HUES48 (cell line): ENCODE results near the gene PNPLA7.
"Not testable (repeated sequence)": the region's sequence is repeated elsewhere in the genome, so short reads cannot be mapped to it uniquely, and the experiment has no call there.

ENCODE experiments used
- H3K27ac ChIP-seq: one replicate; pipeline ENCODE4 v1.7.0; 2013; ENCODE audit warnings: low read depth, low read length, inconsistent platforms
- H3K27me3 ChIP-seq: 2 replicates; pipeline ENCODE4 v1.6.1; 2013; ENCODE audit warnings: mild to moderate bottlenecking, low read length; ENCODE audit not compliant: control insufficient read depth, insufficient read depth
- H3K36me3 ChIP-seq: 2 replicates; pipeline ENCODE4 v1.6.1; 2013; ENCODE audit warnings: low read length; ENCODE audit not compliant: control insufficient read depth, insufficient read depth
- H3K4me1 ChIP-seq: 2 replicates; pipeline ENCODE4 v1.6.1; 2013; ENCODE audit warnings: mild to moderate bottlenecking, low read length; ENCODE audit not compliant: control insufficient read depth, insufficient read depth
- H3K4me3 ChIP-seq: 2 replicates; pipeline ENCODE4 v1.5.1; 2013; ENCODE audit warnings: mild to moderate bottlenecking, low read depth, low read length
- H3K9ac ChIP-seq: 2 replicates; pipeline ENCODE4 v1.6.1; 2013; ENCODE audit warnings: mild to moderate bottlenecking, low read depth, low read length, moderate library complexity
- H3K9me3 ChIP-seq: 2 replicates; pipeline ENCODE4 v1.6.1; 2013; ENCODE audit warnings: low read length; ENCODE audit not compliant: control insufficient read depth, insufficient read depth

Gene PNPLA7

DNA sequence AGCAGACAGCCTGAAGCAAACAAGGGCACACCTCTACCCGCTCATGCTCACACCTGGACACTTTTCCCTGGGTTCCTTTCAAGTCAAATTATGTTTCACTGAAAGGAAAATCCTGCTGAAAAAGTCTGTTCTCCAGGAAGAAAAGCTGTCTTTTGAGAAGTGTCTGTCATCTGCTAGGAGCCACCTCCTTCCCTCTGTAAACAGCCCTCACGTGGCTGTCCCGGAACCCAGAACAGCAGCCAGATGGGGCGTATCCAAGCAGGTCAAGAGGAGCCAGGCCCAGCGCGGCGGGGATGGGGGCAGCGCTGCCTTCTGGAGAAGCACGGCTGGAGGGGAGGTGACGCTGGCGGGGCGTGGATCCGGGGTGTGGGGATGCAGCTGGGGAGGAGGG, at the start of gene PNPLA7:
TSS of gene PNPLA7 (minus strand) at position 172 of the 391 bp plus-strand sequence. CDS start 205 bp downstream, outside the sequence.
- Histone ChIP-seq H3K9me3 (no peaks in the 10 kb centered on the region), H3K9ac (no peak within 1 kb of the TSS), H3K36me3 (peaks cover 10% of the 10 kb centered on the region), H3K27ac (no peak within 1 kb of the TSS), H3K4me1 (no peaks in the 10 kb centered on the region), H3K4me3 (peak within 1 kb of the TSS; percentile 66), H3K27me3 (no peaks in the 10 kb centered on the region)

DNA sequence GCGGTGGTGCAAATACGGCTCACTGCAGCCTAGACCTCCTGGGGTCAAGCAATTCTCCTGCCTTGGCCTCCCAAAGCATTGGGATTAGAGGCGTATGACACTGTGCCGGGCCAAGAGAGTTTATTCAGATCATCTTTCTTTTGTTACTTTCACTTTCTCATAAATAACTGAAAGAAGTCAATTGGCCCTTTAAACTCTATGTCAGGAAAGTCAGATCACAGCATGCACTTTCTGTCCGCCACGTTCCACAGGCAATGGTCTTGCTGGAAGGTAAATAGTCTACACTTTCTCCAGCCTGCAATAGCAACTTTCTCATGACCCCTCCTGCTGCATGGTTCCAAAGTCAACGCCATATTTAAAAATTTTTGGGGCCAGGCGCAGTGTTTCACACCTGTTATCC, 48.7 kb upstream of the PNPLA7 start:
- H3K27me3 ChIP-seq, result 0 out of 2 replicates have a peak, but pooled peaks cover 2% of the 10 kb centered on the region
- H3K9ac ChIP-seq, result no peak overlapping the region
- H3K4me3 ChIP-seq, result no peak overlapping the region

GRCh38 chr9:137596577-137596976, 46.4 kb upstream of the PNPLA7 start:
- H3K36me3 ChIP-seq, H3K27ac ChIP-seq, H3K9me3 ChIP-seq, H3K4me3 ChIP-seq, H3K9ac ChIP-seq, H3K4me1 ChIP-seq, H3K27me3 ChIP-seq: not testable (repeated sequence)

More for the DNA sequence above, 48.7 kb upstream of the PNPLA7 start:
- no peaks in the 10 kb centered on the region for H3K9me3 ChIP-seq
- H3K27ac ChIP-seq, result no peak overlapping the region
- H3K4me1 ChIP-seq, result no peaks in the 10 kb centered on the region
- H3K36me3 ChIP-seq, result no peaks in the 10 kb centered on the region

GRCh38 chr9:137593176-137593575, 43.0 kb upstream of the PNPLA7 start:
- Histone ChIP-seq H3K27ac (no peak overlapping the region), H3K4me3 (no peak overlapping the region), H3K4me1 (0 out of 2 replicates have a peak, but pooled peaks cover 6% of the 10 kb centered on the region), H3K36me3 (peaks cover 9% of the 10 kb centered on the region), H3K27me3 (no peaks in the 10 kb centered on the region), H3K9me3 (no peaks in the 10 kb centered on the region), H3K9ac (no peak overlapping the region)

DNA sequence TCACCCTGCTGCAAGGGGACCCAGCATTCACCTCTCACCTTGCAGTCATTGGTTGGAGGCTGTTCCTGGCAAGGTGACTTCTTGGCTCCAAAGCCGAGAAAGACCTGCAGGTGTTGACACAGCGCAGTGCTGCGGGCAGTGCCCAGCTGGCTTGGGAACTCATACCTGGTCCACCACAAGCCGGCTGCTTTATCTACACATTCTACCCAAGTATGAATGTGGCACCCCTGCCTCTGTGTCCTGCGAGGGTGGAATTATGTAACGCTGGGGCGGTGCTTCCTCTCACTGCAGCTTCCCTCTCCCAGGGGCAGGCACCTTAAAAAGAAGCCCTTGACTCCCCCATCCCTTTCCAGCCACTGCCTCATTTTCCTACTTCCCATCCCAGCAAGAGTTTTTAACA, 42.6 kb upstream of the PNPLA7 start:
- H3K4me3 ChIP-seq, result no peak overlapping the region
- H3K27ac ChIP-seq, result no peak overlapping the region
- H3K27me3 ChIP-seq, result no peaks in the 10 kb centered on the region
- H3K9me3 ChIP-seq, result no peaks in the 10 kb centered on the region
- H3K36me3 ChIP-seq, result peaks cover 13% of the 10 kb centered on the region
- 0 out of 2 replicates have a peak, but pooled peaks cover 6% of the 10 kb centered on the region for H3K4me1 ChIP-seq
- H3K9ac ChIP-seq, result no peak overlapping the region

- no peaks in the 10 kb centered on the region for H3K9me3 ChIP-seq
- H3K4me1 ChIP-seq, result 0 out of 2 replicates have a peak, but pooled peaks cover 6% of the 10 kb centered on the region
- no peaks in the 10 kb centered on the region for H3K27me3 ChIP-seq
- H3K9ac ChIP-seq, result peak within 1 kb of the TSS; percentile 73
- peak within 1 kb of the TSS; percentile 91 for H3K4me3 ChIP-seq
- H3K36me3 ChIP-seq, result peaks cover 34% of the 10 kb centered on the region
- H3K27ac ChIP-seq, result no peak within 1 kb of the TSS
These were observed 40.5 kb upstream of the PNPLA7 start, which contains the start of gene ZMYND19 for GRCh38 chr9:137590469-137591383. Gene ZMYND19 (minus strand): TSS chr9:137590512. CDS start chr9:137590263, 249 bp downstream.

GRCh38 chr9:137590123-137590468, 39.9 kb upstream of the PNPLA7 start:
- H3K36me3 ChIP-seq, result peaks cover 39% of the 10 kb centered on the region
- H3K9me3 ChIP-seq, result no peaks in the 10 kb centered on the region
- peak overlapping the region; percentile 67; the same call in 1 of the 2 replicates for H3K4me3 ChIP-seq
- 0 out of 2 replicates have a peak, but pooled peaks cover 6% of the 10 kb centered on the region for H3K4me1 ChIP-seq
- no peak overlapping the region for H3K27ac ChIP-seq
- H3K27me3 ChIP-seq, result no peaks in the 10 kb centered on the region
- H3K9ac ChIP-seq, result no peak overlapping the region; the same call in 1 of the 2 replicates

DNA sequence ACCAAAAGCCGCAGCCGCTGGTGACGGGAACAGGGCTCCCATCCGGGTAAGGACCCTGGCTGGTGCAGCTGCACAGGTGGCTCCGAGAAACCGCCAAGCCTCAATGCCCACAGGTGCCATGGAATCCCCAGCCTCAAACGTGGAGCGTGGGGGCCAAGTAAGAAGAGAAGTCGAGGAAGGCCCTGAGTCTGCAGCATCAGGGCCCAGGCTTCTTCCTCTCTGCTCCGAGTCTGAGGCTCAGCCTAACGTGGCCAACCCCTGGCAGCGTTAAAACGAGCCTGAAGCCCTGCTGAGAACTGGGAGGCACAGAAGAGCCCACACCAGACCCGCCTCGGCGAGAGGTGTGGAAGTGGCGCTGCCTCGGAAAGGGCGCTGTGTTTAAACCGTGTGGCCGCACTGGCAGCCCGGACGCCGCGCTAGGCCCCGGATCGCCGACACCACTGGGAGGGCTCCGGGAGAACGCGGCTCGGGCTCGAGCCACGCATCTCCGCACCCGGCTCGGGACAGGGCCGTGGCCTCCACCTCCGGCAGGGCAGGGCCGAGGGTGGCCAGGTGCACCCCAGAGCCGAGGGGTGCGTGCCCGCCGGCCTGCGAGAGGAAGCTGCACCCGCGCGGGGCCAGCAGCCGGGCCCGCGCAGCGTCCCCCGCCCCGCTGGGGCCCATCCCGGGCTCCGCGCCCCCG, 39.4 kb upstream of the PNPLA7 start:
- peaks cover 42% of the 10 kb centered on the region for H3K36me3 ChIP-seq
- no peak overlapping the region for H3K27ac ChIP-seq
- peak overlapping the region; percentile 67 for H3K4me3 ChIP-seq
- peak overlapping the region; percentile 66; the same call in 1 of the 2 replicates for H3K9ac ChIP-seq
- H3K9me3 ChIP-seq, result no peaks in the 10 kb centered on the region
- H3K4me1 ChIP-seq, result 0 out of 2 replicates have a peak, but pooled peaks cover 6% of the 10 kb centered on the region
- no peaks in the 10 kb centered on the region for H3K27me3 ChIP-seq

- Histone ChIP-seq H3K9me3 (no peaks in the 10 kb centered on the region), H3K36me3 (peaks cover 49% of the 10 kb centered on the region), H3K4me1 (0 out of 2 replicates have a peak, but pooled peaks cover 6% of the 10 kb centered on the region), H3K27me3 (no peaks in the 10 kb centered on the region), H3K27ac (no peak overlapping the region), H3K4me3 (peak overlapping the region; percentile 67), H3K9ac (no peak overlapping the region)
These were observed 38.7 kb upstream of the PNPLA7 start for GRCh38 chr9:137588891-137589290.

DNA sequence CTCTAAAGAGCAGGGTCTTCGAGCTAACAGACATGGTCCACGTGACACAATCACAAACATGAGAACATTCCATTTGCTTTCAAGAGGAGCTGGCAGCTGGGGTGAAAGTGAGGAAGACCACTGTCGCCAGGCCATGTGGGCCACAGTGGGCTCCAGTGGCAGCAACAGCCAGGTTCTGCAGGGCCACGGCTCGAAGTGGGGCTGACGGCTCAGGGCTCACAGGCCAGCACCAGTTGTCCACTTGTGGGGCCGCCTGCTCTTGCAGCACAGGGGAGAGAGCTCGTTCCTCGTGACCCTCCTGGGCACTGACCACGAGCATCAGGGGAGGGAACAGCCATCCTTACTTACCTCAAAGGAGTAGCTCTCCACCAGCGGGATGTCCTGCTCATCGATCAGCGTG, 38.1 kb upstream of the PNPLA7 start:
- H3K27ac ChIP-seq, result no peak overlapping the region
- H3K9me3 ChIP-seq, result no peaks in the 10 kb centered on the region
- no peak overlapping the region for H3K4me3 ChIP-seq
- H3K9ac ChIP-seq, result no peak overlapping the region
- no peaks in the 10 kb centered on the region for H3K27me3 ChIP-seq
- 0 out of 2 replicates have a peak, but pooled peaks cover 6% of the 10 kb centered on the region for H3K4me1 ChIP-seq
- H3K36me3 ChIP-seq, result peaks cover 55% of the 10 kb centered on the region
